Tibial nerve (tissue), 3 donors: ENCODE results near the gene CENPP.

ENCODE experiments used
- POLR2A ChIP-seq, 2 donors: fragments of 450-650 bp; IDR thresholded peaks; one replicate each; pipeline ENCODE4 v1.6.1; 2017; ENCODE audit warnings: antibody characterized with exemption in 2 of 2, mild to moderate bottlenecking in 2 of 2, moderate library complexity in 2 of 2
- TF ChIP-seq, protein P1 (sequence below), 5 experiments: fragments of 200-600 bp in 3 of 5; fragments of 450-650 bp in 2 of 5; sonication (generic) in 3 of 5; IDR thresholded peaks; one replicate each; pipeline ENCODE4 v1.5.1; 2016 to 2019; ENCODE audit warnings: antibody characterized with exemption in 5 of 5, mild to moderate bottlenecking in 3 of 5, moderate library complexity in 2 of 5

DNA sequence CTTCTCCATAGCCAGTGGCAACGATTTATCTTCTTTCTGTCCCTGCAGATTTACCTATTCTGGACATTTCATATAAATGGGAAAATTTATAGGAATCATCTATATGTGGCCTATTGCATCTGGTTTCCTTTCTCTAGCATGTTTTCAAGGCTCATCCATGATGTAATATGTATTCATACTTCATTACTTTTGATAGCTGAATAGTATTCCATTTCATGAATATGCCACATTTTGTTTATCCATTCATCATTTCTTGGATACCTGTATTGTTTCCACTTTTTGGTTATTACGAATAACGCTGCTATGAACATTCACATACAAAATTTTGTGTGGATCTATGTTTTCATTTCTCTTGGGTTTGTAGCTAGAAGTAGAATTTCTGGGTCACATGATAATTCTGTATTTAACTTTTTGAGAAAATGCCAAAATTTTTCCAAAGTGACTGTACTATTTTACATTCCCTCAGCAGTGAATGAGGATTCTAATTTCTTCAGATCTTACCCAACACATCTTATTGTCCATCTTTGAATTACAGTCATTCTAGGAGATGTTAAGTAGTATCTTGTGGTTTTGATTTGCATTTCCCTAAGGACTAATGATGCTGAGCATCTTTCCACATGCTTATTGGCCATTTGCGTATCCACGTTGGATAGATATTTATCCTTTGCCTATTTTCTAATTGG, 35.9 kb upstream of the CENPP start:
- TF ChIP-seq, protein P1, sequence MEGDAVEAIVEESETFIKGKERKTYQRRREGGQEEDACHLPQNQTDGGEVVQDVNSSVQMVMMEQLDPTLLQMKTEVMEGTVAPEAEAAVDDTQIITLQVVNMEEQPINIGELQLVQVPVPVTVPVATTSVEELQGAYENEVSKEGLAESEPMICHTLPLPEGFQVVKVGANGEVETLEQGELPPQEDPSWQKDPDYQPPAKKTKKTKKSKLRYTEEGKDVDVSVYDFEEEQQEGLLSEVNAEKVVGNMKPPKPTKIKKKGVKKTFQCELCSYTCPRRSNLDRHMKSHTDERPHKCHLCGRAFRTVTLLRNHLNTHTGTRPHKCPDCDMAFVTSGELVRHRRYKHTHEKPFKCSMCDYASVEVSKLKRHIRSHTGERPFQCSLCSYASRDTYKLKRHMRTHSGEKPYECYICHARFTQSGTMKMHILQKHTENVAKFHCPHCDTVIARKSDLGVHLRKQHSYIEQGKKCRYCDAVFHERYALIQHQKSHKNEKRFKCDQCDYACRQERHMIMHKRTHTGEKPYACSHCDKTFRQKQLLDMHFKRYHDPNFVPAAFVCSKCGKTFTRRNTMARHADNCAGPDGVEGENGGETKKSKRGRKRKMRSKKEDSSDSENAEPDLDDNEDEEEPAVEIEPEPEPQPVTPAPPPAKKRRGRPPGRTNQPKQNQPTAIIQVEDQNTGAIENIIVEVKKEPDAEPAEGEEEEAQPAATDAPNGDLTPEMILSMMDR (IDR thresholded peaks at IDR 0.05): no peak
- TF ChIP-seq POLR2A (IDR thresholded peaks at IDR 0.05): no peak
